ENCODE measurements around the gene JAG1. TPM values are rescaled to one million over a fixed set of nuclear protein-coding genes. Genes with fewer than 3 reads are reported as not detected.

Gene JAG1
- total and polyA plus RNA-seq, 4 donors = 11.9 to 70.3 (median 46.8) TPM

Small RNA genes within 50 kb of the gene (small RNA-seq; reads per million reads assigned to genes)
- gene MIR6870 (ENCODE audit: low replicate concordance) = not detected

Other genes with a start within 250 kb of the JAG1 start
- 10 to 100 TPM; 13.4 to 15.1 TPM for gene MKKS, start 239.8 kb downstream of the JAG1 start, total RNA-seq
- gene MKKS, start 239.8 kb downstream of the JAG1 start, polyA plus RNA-seq = 10 to 100 TPM; 12.3 to 12.7 TPM
- gene SLX4IP, start 238.7 kb downstream of the JAG1 start, total RNA-seq = 1 to 10 TPM; 6.2 to 9.5 TPM
- 1 to 10 TPM; 1.2 to 2.4 TPM for gene SLX4IP, start 238.7 kb downstream of the JAG1 start, polyA plus RNA-seq